ENCODE data around the gene ZNF217.
"Not testable (repeated sequence)": the region's sequence is repeated elsewhere in the genome, so short reads cannot be mapped to it uniquely, and the experiment has no call there.

The ZNF217 gene

GRCh38 chr20:53562104-53562764 lies 31.4 kb downstream of the ZNF217 start:
- DNase-seq = not testable (repeated sequence)

- DNase-seq = no peak
Measured at GRCh38 chr20:53561505-53561904, 32.1 kb downstream of the ZNF217 start.

DNA sequence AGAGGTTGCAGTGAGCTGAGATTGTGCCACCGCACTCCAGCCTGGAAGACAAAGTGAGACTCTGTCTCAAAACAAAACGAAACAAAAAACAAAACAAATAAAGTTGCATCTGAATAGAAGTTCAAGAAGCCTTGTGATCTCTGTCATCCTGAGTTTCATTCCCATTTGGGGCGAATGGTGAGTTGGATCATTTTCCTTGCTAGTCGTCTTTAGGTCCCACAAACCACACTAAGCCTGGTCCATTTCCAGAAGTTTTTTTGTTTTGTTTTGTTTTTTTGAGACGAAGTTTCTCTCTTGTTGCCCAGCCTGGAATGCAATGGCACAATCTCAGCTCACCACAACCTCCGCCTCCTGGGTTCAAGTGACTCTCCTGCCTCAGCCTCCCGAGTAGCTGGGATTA lies 33.8 kb downstream of the ZNF217 start:
- no peak for DNase-seq

DNA sequence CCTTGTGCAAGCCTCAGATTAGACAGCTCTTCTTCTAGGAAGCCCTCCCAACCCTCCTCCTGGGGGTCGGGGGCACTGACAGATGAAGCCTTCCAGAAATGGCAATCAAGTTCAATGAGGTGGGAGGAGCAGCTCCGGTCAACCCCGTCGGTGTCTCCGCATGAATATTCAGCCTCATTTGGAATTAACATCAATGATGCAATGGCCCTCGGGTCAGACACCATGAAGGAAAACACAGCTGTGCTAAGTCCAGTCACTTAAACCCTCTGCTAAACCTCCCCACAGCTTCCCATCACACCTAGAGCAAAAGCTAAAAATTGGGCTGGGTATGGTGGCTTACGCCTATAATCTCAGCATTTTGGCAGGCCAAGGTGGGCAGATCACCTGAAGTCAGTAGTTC lies 36.5 kb downstream of the ZNF217 start:
- no peak for DNase-seq

GRCh38 chr20:53556267-53556897 lies 37.3 kb downstream of the ZNF217 start:
- DNase-seq = no peak

DNA sequence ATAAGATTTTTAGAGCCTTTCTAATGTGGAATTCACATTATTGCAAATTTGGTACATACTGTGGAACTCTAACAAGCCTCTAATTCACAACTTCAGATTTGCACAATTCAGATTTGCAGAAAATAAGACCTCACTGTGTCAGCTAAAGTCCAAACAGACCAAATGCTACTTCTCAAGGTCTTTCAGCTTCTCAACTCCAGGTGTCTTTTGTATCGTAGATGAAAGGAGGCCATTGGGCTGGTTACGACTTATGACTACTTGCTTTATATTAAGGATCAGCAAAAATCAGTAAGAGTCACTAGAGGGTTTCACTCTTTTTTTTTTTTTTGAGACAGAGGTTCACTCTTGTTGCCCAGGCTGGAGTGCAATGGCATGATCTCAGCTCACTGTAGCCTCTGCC lies 37.8 kb downstream of the ZNF217 start:
- DNase-seq = no peak

GRCh38 chr20:53555081-53555480 lies 38.6 kb downstream of the ZNF217 start:
- DNase-seq = no peak

DNA sequence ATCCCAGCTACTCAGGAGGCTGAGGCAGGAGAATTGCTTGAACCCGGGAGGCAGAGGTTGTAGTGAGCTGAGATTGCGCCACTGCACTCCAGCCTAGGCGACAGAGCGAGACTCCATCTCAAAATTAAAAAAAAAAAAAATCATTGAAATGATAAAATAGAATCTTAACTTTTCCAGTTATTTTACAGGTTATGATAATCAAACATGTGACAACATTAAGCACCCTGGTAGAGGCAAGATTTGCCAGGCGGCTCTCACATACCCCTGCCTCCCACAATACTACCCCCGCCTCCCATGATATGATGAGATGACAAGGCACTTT lies 41.1 kb downstream of the ZNF217 start:
- not testable (repeated sequence) for DNase-seq

- not testable (repeated sequence) for DNase-seq
Measured at GRCh38 chr20:53551719-53552571, 41.7 kb downstream of the ZNF217 start.

DNA sequence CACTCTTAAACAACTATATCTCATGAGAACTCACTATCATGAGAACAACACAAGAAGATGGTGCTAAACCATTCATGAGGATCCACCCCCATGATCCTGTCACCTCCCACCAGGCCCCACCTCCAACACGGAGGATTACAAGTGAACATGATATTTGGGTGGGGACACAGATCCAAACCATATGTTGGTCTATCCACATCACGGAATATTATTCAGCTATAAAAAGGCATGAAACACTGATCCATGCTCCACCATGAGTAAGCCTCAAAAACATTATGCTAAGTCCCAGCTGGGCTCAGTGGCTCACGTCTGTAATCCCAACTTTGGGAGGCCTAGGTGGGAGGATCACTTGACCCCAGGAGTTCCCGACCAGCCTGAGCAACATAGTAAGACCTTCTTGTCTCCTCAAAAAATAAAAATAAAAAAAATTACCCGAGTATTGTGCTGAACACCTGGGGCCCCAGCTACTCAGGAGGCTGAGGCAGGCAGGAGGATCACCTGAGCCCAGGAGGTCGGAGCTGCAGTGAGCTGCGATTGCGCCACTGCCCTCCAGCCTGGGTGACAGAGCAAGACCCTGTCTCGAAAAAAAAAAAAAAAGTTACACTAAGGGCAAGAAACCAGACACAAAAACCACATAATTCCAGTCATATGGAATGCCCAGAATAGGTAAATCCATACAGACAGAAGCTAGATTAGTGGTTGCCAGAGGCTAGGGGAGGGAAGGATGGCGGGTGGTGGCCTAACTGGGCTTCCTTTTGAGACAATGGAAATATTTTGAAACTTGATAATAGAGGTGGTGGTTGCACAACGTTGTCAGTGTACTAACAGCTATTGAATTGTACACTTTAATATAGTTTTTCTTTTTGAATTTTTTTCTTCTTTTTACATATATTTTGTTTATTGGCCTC lies 43.1 kb downstream of the ZNF217 start:
- DNase-seq = no peak

DNA sequence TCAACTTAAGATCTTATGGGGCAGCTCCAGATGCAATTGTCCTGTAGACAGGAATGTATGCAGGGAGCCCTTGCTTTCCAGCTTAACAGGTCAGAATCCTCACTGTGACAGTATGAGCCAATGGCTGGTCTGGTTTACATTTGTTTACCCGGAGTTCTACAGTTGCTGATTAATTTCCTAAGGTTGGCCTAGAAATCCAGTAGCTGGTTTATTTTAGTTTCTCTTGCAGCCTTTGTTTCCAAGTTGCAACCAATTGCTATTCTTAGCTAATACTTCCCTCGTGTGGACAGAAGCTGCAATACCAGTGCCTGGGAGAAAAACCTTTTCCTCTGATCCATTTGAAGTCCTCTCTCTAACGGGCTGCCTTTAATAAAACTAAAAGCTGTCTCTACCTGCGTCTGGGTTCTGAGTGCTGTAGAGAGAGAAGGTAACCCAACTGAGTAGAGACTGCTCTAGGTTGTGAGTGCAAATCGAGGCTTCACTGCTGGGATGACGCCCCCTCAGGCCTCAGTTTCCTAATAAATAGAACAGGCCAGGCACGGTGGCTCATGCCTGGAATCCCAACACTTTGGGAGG lies 45.9 kb downstream of the ZNF217 start:
- peak; percentile 61 for DNase-seq

DNA sequence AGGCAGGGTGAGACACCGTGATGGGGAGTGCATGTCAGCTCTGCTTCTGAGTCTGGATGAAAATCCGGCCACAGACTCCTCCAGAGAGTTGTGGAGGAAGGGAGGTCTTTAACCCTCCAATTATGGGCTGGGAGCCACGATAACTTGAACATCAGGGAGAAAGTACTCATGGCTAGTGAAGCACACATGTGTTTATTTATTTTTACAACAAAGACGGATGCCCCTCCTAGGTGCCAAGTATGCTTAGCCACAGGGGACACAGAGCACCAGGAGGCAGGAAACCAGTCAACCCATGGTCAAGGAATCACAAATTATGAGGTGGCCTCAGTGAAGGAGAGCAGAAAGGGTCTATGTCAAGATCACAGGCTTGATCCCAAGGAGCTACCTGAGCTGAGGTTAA lies 54.1 kb downstream of the ZNF217 start:
- no peak for DNase-seq

DNA sequence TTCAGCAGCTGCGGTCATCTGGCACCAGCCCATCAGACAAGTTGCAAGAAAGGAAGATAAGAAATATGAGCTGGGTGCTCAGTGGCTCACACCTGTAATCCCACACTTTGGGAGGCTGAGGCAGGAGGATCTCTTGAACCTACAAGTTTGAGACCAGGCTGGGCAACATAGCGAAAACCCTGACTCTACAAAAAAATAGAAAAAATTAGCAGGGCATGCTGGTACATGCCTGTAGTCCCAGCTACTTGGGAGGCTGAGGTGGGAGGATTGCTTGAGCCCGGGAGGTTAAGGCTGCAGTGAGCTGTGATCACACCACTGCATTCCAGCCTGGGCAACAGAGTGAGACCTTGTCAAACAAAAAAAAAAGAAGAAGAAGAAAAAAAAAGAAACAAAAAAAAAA lies 57.3 kb downstream of the ZNF217 start:
- DNase-seq = not testable (repeated sequence)

- DNase-seq = no peak
Measured at GRCh38 chr20:53535878-53536277, 57.8 kb downstream of the ZNF217 start.

- DNase-seq = no peak
Measured at GRCh38 chr20:53534037-53534436, 59.6 kb downstream of the ZNF217 start.

DNA sequence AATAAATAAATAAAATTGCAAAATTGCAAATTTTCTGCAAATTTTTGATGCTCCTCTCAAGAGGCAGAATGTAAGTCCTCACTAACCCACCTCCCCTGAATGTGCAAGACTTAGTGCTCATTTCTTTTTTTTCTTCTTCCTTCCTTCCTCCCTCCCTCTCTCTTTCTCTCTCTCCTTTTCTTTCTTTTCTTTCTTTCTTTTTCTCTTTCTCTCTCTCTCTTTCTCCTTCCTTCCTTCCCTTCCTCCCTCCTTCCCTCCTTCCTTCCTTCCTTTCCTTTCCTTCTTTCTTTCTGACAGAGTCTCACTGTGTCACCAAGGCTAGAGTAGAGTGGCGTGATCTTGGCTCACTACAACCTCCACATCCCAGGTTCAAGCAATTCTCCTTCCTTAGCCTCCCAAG lies 60.1 kb downstream of the ZNF217 start:
- no peak for DNase-seq

DNA sequence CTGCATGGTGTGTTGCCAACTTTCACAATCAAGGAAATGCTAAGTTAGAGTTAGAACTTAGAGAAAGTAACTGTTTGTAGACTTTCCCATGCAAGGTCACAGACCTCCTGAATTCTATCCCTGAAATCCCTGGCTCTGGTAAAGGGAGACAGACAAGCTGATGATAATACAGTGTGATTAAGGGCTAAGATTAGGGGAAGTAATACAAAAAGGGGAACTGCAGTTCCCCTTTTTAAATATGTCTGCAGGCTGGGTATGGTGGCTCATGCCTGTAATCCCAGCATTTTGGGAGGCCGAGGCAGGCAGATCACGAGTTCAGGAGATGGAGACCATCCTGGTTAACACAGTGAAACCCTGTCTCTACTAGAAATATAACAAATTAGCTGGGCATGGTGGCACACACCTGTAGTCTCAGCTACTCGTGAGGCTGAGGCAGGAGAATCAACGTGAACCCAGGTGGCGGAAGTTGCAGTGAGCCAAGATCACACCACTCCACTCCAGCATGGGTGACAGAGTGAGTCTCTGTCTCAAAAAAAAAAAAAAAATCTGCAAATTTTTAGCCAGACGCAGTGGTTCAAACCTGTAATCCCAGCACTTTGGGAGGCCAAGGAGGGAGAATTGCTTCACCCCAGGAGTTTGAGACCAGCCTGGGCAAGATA lies 60.9 kb downstream of the ZNF217 start:
- not testable (repeated sequence) for DNase-seq

GRCh38 chr20:53530440-53530839 lies 63.2 kb downstream of the ZNF217 start:
- no peak for DNase-seq

DNA sequence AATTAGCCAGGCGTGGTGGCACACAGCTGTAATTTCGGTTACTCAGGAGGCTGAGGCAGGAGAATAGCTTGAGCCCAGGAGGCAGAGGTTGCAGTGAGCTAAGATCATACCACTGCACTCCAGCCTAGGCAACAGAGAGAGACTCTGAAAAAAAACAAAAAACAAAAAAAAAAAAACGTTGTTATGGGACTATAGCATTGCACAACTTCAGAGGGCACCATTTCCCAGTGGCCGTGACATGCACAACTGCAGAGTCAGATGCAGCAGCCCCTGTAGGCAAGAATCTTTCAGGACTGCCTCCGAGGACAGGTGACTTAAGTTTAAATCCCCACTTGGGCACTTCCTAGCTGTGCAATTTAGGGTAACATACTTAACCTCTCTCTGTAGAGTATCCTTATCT lies 64.0 kb downstream of the ZNF217 start:
- DNase-seq = no peak

DNA sequence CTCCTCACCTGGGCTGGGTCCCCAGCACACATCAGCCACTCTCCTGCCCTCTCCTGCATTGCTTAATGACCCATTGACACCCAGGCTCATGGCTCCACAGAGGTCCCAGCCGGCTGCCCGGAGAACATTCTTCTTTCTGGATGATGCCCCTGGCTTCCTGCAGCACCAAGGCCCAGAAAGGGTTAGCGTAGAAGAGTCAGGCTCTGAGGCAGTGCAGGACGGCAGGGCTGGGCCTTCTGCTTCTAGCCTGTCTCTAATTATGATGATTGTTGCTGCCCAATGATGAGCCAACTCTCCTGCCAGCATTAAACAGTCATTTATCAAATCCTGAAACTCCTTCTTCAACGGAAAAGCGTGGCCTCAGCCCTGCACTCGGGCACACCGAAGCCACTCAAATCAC lies 66.4 kb downstream of the ZNF217 start:
- no peak for DNase-seq

DNA sequence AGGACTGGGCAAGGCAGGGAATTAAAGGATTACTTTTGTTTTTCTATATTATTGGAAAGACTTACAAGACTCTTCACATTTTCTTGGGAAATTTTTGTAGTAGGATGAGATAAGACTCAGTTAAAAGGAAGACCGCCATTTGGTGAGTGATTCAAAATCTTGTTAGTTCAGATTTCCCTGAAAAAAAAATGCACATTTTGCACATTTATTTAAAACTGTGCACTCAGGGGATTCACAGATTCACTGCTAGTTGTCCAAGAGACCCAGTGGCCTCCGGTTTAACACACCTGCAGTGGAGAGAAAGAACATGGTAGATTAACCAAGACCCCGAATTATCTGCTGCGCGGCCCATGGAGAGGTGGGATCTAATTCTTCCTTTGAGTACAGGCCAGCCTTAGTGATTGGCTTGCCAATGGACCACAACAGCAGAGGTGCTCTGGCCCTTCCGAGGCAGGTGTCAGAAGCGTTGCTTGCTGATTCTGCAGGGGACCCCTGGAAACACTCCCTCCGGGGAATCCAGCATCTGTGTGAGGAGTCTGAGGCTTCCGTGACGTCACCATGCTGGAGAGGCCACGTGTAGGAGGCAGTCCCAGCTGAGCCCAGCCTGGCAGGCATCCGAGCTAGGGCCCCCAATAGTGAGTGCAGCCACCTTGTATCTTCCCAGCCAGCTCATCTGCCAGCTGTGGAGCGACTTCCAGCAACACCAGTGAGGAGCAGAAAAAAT lies 68.9 kb downstream of the ZNF217 start:
- DNase-seq = no peak
